HepG2 (cell line): ENCODE data around the gene CA11. TPM values are rescaled to one million over a fixed set of nuclear protein-coding genes. Genes with fewer than 3 reads are reported as not detected.

Experiments
- ARID2 ChIP-seq: sonication (generic); formaldehyde crosslinking; IDR thresholded peaks from 2 replicates; pipeline ENCODE4 v1.8.1; 2022; ENCODE audit warnings: mild to moderate bottlenecking, missing genetic modification reagents, borderline replicate concordance
- CCAR2 ChIP-seq: fragments of 200-400 bp; formaldehyde crosslinking; optimal IDR thresholded peaks from 2 replicates; pipeline ENCODE3; 2018; ENCODE audit warnings: low read depth, mild to moderate bottlenecking, low read length, moderate library complexity
- JARID2 ChIP-seq: sonication (generic); formaldehyde crosslinking; IDR thresholded peaks from 2 replicates; pipeline ENCODE4 v1.8.1; 2023; ENCODE audit warnings: missing genetic modification reagents, inconsistent platforms; ENCODE audit not compliant: insufficient replicate concordance
- NCOA2 ChIP-seq: sonication (generic); formaldehyde crosslinking; IDR thresholded peaks from 2 replicates; pipeline ENCODE4 v1.8.0; 2022; ENCODE audit warnings: inconsistent platforms
- NFE2L2 ChIP-seq: fragments of 150-350 bp; IDR thresholded peaks from 2 replicates; pipeline ENCODE4 v1.6.1; 2014; ENCODE audit warnings: low read length
- NR2C2 ChIP-seq: sonication (generic); formaldehyde crosslinking; IDR thresholded peaks from 2 replicates; pipeline ENCODE4 v1.4.0; 2020; ENCODE audit warnings: missing genetic modification reagents, mild to moderate bottlenecking, moderate library complexity, borderline replicate concordance
- NR2F6 ChIP-seq, 2 experiments: IDR thresholded peaks; 2 replicates each; pipeline ENCODE4 v1.6.1; 2016; ENCODE audit warnings: antibody characterized with exemption in 1 of 2, mild to moderate bottlenecking in 1 of 2
- SIN3A ChIP-seq: IDR thresholded peaks from 2 replicates; pipeline ENCODE4 v1.6.1; 2011; ENCODE audit warnings: low read depth, mild to moderate bottlenecking, control low read depth, low read length, borderline replicate concordance
- SIX1 ChIP-seq: sonication (generic); formaldehyde crosslinking; IDR thresholded peaks from 2 replicates; pipeline ENCODE4 v1.4.0; 2020; ENCODE audit warnings: missing genetic modification reagents, borderline replicate concordance
- SMAD9 ChIP-seq: sonication (generic); formaldehyde crosslinking; IDR thresholded peaks from 2 replicates; pipeline ENCODE4 v1.5.1; 2020; ENCODE audit warnings: mild to moderate bottlenecking, missing genetic modification reagents
- SNAPC2 ChIP-seq: sonication (generic); formaldehyde crosslinking; IDR thresholded peaks from 2 replicates; pipeline ENCODE4 v1.8.1; 2022; ENCODE audit warnings: mild to moderate bottlenecking, missing genetic modification reagents
- ZFY ChIP-seq: sonication (generic); formaldehyde crosslinking; IDR thresholded peaks from 2 replicates; pipeline ENCODE4 v1.4.0; 2020; ENCODE audit warnings: missing genetic modification reagents
- ZNF337 ChIP-seq: sonication (generic); formaldehyde crosslinking; IDR thresholded peaks from 2 replicates; pipeline ENCODE4 v1.5.1; 2020; ENCODE audit warnings: missing genetic modification reagents, low read depth, mild to moderate bottlenecking, borderline replicate concordance
- polyA plus RNA-seq, 8 experiments: library from polyadenylated mRNA; depleted of rRNA in 3 of 8; stranded (reverse) in 7 of 8; unstranded in 1 of 8; fragments of >200 nt; fragmentation: Illumina TruSeq in 4 of 8; extraction: Trizol in 4 of 8; gene quantifications; 2 replicates each; pipeline versions ENCODE4 v1.2.1 to v1.2.3, GENCODE V29; 2011 to 2016; ENCODE audit warnings: low read depth in 4 of 8, missing spikeins in 1 of 8, mixed read lengths in 1 of 8; ENCODE audit not compliant: insufficient read depth in 1 of 8
- total RNA-seq, 5 experiments: library from RNA; depleted of rRNA; stranded (reverse); fragments of >200 nt; fragmentation: Illumina TruSeq; extraction: Trizol; gene quantifications; 2 replicates each; pipeline ENCODE4 v1.2.3, GENCODE V29; 2016; ENCODE audit warnings: low read depth in 1 of 5
- TF ChIP-seq, protein P1 (sequence below): sonication (generic); formaldehyde crosslinking; IDR thresholded peaks from 2 replicates; pipeline ENCODE4 v1.4.0; 2020; ENCODE audit warnings: missing genetic modification reagents, borderline replicate concordance
- TF ChIP-seq, protein P2 (sequence below): IDR thresholded peaks from 2 replicates; pipeline ENCODE4 v1.6.1; 2016; ENCODE audit warnings: mild to moderate bottlenecking, missing biosample characterization, missing genetic modification reagents
- TF ChIP-seq, protein P3 (sequence below): sonication (generic); formaldehyde crosslinking; IDR thresholded peaks from 2 replicates; pipeline ENCODE4 v1.9.0; 2021; ENCODE audit warnings: missing genetic modification reagents, mild to moderate bottlenecking, borderline replicate concordance
- TF ChIP-seq, protein P4 (sequence below): sonication (generic); formaldehyde crosslinking; IDR thresholded peaks from 2 replicates; pipeline ENCODE4 v1.4.0; 2020; ENCODE audit warnings: mild to moderate bottlenecking, low read depth, missing genetic modification reagents
- TF ChIP-seq, protein P5 (sequence below): IDR thresholded peaks from 2 replicates; pipeline ENCODE4 v1.6.1; 2012; ENCODE audit warnings: low read length, improper control_type of control experiment
- TF ChIP-seq, protein P6 (sequence below): sonication (generic); formaldehyde crosslinking; IDR thresholded peaks from 2 replicates; pipeline ENCODE4 v1.4.0; 2020; ENCODE audit warnings: mild to moderate bottlenecking, low read depth, missing genetic modification reagents

The CA11 gene
- total and polyA plus RNA-seq, 2 of the 13 experiments (the other 11 are each of a cell fraction or from before 2014, with no cell fraction given): 0.41 to 0.58 TPM

DNA sequence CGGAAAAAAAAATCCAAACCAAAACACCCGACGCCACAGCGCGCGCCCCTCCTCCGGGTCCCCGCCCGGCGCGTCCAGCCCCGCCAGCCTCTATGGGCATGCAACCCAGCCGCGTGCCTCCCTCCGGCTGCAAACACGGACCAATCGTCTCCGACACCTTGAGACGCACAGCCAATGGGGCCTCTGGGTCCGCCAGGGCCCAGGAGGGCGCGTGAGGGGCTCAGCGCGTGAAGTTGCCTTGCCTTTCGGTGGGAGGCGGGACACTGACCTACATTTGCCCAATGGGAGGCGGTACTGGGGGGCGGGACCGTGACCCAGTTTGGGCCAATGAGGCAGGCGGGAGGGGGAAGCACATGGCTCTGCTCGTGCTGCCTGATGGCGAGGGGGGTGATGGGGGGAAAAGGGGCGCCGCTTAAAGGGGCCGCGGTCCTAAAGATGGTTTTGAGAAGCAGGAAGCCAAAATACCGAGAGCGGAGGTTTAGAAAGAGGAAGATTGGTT is 8.5 kb downstream of the CA11 start (continued):
- TF ChIP-seq, protein P1, sequence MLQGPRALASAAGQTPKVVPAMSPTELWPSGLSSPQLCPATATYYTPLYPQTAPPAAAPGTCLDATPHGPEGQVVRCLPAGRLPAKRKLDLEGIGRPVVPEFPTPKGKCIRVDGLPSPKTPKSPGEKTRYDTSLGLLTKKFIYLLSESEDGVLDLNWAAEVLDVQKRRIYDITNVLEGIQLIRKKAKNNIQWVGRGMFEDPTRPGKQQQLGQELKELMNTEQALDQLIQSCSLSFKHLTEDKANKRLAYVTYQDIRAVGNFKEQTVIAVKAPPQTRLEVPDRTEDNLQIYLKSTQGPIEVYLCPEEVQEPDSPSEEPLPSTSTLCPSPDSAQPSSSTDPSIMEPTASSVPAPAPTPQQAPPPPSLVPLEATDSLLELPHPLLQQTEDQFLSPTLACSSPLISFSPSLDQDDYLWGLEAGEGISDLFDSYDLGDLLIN (CRISPR knock-in tag): no peak
- TF ChIP-seq, protein P2, sequence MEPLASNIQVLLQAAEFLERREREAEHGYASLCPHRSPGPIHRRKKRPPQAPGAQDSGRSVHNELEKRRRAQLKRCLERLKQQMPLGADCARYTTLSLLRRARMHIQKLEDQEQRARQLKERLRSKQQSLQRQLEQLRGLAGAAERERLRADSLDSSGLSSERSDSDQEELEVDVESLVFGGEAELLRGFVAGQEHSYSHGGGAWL (CRISPR knock-in tag): peak; percentile 47; the same call in 1 of the 2 replicates
- TF ChIP-seq, protein P3, sequence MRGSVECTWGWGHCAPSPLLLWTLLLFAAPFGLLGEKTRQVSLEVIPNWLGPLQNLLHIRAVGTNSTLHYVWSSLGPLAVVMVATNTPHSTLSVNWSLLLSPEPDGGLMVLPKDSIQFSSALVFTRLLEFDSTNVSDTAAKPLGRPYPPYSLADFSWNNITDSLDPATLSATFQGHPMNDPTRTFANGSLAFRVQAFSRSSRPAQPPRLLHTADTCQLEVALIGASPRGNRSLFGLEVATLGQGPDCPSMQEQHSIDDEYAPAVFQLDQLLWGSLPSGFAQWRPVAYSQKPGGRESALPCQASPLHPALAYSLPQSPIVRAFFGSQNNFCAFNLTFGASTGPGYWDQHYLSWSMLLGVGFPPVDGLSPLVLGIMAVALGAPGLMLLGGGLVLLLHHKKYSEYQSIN (CRISPR knock-in tag): no peak
- no peak for TF ChIP-seq CCAR2
- peak; percentile 76; the same call in 1 of the 2 replicates for TF ChIP-seq ZNF337 (CRISPR knock-in tag)
- TF ChIP-seq, protein P4, sequence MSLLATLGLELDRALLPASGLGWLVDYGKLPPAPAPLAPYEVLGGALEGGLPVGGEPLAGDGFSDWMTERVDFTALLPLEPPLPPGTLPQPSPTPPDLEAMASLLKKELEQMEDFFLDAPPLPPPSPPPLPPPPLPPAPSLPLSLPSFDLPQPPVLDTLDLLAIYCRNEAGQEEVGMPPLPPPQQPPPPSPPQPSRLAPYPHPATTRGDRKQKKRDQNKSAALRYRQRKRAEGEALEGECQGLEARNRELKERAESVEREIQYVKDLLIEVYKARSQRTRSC: peak; percentile 86
- TF ChIP-seq NR2F6 (IDR thresholded peaks at IDR 0.05): no peak
- peak; percentile 40; the same call in 1 of the 2 replicates for TF ChIP-seq NR2F6 (CRISPR knock-in tag; IDR thresholded peaks at IDR 0.05)
- TF ChIP-seq, protein P5, sequence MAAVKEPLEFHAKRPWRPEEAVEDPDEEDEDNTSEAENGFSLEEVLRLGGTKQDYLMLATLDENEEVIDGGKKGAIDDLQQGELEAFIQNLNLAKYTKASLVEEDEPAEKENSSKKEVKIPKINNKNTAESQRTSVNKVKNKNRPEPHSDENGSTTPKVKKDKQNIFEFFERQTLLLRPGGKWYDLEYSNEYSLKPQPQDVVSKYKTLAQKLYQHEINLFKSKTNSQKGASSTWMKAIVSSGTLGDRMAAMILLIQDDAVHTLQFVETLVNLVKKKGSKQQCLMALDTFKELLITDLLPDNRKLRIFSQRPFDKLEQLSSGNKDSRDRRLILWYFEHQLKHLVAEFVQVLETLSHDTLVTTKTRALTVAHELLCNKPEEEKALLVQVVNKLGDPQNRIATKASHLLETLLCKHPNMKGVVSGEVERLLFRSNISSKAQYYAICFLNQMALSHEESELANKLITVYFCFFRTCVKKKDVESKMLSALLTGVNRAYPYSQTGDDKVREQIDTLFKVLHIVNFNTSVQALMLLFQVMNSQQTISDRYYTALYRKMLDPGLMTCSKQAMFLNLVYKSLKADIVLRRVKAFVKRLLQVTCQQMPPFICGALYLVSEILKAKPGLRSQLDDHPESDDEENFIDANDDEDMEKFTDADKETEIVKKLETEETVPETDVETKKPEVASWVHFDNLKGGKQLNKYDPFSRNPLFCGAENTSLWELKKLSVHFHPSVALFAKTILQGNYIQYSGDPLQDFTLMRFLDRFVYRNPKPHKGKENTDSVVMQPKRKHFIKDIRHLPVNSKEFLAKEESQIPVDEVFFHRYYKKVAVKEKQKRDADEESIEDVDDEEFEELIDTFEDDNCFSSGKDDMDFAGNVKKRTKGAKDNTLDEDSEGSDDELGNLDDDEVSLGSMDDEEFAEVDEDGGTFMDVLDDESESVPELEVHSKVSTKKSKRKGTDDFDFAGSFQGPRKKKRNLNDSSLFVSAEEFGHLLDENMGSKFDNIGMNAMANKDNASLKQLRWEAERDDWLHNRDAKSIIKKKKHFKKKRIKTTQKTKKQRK: no peak
- no peak for TF ChIP-seq ARID2 (CRISPR knock-in tag)
- no peak for TF ChIP-seq SIX1 (CRISPR knock-in tag)
- no peak for TF ChIP-seq JARID2 (CRISPR knock-in tag)
- TF ChIP-seq NCOA2 (CRISPR knock-in tag): no peak
- 0 out of 2 replicates have a peak, but pooled peaks have one; percentile 18 for TF ChIP-seq SIN3A
- TF ChIP-seq, protein P6, sequence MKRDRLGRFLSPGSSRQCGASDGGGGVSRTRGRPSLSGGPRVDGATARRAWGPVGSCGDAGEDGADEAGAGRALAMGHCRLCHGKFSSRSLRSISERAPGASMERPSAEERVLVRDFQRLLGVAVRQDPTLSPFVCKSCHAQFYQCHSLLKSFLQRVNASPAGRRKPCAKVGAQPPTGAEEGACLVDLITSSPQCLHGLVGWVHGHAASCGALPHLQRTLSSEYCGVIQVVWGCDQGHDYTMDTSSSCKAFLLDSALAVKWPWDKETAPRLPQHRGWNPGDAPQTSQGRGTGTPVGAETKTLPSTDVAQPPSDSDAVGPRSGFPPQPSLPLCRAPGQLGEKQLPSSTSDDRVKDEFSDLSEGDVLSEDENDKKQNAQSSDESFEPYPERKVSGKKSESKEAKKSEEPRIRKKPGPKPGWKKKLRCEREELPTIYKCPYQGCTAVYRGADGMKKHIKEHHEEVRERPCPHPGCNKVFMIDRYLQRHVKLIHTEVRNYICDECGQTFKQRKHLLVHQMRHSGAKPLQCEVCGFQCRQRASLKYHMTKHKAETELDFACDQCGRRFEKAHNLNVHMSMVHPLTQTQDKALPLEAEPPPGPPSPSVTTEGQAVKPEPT (CRISPR knock-in tag): peak; percentile 92
- peak; percentile 49 for TF ChIP-seq NR2C2 (CRISPR knock-in tag)
- 0 out of 2 replicates have a peak, but pooled peaks have one; percentile 66 for TF ChIP-seq SMAD9 (CRISPR knock-in tag)
- TF ChIP-seq SNAPC2 (CRISPR knock-in tag): peak; percentile 89
- TF ChIP-seq NFE2L2: no peak
- no peak; the same call in 1 of the 2 replicates for TF ChIP-seq ZFY (CRISPR knock-in tag)
